GM19455 (cell line): Measurements from ENCODE around the gene RBM17.
"Not testable (repeated sequence)": the region's sequence is repeated elsewhere in the genome, so short reads cannot be mapped to it uniquely, and the experiment has no call there.

Experiments
- ATAC-seq: cut with Tn5 transposase; IDR thresholded peaks from one replicate; pipeline ENCODE4 v1.9.1; 2021; ENCODE audit not compliant: unreplicated experiment

The RBM17 gene

GRCh38 chr10:6055929-6056328 is 32.9 kb upstream of the RBM17 start:
- no peak for ATAC-seq

DNA sequence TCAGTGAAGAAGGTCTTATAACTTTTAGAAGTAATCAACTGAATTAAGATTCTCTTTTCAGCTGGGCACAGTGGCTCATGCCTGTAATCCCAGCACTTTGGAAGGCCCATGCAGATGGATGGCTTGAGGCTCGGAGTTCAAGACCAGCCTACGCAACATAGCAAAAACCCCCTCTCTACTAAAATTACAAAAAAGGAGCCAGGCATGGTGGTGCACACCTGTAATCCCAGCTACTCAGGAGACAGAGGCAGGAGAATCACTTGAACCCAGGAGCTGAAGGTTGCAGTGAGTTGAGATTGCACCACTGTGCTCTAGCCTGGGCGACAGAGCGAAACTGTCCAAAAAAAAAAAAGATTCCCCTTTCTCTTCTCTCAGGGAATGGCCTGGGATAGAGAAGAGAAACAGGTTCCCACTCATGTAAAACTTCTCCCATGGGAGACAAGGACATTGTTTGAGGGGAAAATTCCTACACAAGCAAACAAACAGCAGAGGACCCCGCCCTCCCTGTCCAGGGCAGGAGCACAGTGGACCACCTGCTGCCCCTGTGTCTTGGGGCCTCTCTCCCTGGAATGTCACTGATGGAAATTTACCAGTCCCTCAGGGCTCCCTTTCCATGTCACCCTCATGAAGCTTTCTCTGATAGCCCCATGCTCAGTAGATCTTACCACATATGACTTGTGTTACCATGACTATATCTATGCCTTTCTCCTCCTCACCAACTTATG is 32.3 kb upstream of the RBM17 start:
- no peak for ATAC-seq

- ATAC-seq, result no peak
Measured at GRCh38 chr10:6058682-6059475, 30.0 kb upstream of the RBM17 start.

DNA sequence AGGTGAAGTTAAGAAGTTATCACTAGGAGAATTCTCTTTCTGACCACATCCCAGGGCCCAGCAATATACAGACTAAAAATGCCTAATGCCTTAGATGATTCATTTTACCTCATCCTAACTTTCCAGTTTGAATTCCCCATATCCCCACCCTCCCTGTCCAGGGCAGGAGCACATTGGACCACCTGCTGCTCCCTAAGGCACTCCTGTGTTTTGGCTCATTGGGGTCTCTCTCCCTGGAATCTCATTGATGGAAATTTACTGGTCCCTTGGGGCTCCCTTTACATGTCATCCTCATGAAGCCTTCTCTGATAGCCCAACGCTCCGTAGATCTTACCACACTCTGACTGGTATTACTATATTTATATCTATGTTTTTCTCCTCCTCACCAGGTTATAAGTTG is 29.3 kb upstream of the RBM17 start:
- no peak for ATAC-seq

- no peak for ATAC-seq
Measured at GRCh38 chr10:6061056-6061455, 27.8 kb upstream of the RBM17 start.

GRCh38 chr10:6062101-6062771 is 26.6 kb upstream of the RBM17 start, which contains the start of gene IL2RA:
Gene IL2RA (minus strand): TSS chr10:6062367. CDS start chr10:6062151, 216 bp downstream.
- ATAC-seq, result no peak

DNA sequence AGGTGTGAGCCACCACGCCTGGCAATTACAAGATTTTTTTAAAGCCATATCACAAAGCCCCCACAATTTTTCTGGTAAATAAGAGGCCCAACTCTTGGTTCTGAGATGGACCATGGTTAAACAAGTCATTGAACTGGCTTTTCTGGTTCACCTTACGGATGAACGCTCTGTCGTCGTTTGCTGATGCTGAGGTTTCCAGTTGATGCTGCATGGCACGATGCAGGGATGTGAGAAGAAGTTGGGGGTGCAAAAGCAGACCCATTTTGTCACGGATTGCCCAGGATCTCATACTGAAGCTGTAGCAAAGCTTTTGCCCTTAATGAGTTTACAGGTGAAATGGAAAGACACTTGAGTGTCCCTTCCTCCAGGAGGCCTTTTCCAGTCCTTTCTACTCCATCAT is 24.7 kb upstream of the RBM17 start:
- no peak for ATAC-seq

DNA sequence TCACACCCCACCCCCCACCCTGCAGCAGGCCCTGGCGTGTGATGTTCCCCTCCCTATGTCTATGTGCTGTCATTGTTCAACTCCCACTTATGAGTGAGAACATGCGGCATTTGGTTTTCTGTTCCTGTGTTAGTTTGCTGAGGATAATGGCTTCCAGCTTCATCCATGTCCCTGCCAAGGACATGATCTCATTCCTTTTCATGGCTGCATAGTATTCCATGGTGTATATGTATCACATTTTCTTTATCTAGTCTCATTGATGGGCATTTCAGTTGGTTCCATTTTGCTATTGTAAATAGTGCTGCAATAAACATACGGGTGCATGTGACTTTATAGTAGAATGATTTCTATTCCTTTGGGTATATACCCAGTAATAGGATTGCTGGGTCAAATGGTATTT is 24.1 kb upstream of the RBM17 start:
- not testable (repeated sequence) for ATAC-seq

GRCh38 chr10:6065406-6065805 is 23.4 kb upstream of the RBM17 start:
- no peak for ATAC-seq

DNA sequence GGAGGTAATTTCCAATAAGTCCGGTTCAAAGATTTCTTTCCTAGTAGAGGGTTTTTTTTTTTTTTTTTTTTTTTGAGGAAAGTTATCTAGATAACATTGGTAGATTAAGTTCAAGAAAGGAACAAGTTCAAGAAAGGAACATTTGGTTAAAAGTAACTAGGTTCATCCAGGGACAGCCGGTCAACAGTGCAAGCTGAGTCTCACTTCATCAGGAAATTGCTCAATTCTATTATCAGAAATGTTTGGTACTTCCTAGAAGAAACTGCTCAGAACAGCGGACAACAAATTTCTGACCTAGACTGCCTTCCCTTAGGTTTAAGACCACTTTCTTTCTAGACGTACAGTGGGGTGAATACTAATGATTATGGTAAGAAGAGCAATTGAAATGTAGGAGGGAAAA is 23.0 kb upstream of the RBM17 start:
- ATAC-seq, result no peak

DNA sequence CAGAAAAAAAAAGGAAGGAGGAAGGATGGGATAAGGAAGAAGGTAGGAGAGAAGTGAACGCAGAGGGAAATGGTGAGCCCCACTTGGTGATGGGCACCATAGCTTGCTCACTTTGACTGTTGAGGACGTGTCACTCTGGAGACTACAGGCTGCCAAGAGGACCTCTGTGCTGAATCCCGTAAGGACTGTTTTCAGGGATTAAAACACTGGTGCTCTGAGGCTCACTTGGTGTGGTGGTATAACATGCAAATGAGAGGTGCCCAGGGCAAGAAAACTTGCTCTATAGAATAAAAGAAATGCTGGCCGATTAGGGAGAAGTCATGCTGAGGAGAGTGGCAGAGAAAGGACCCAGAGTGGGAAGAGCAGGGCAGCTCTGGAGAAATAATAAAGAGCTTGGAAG is 21.4 kb upstream of the RBM17 start:
- no peak for ATAC-seq

DNA sequence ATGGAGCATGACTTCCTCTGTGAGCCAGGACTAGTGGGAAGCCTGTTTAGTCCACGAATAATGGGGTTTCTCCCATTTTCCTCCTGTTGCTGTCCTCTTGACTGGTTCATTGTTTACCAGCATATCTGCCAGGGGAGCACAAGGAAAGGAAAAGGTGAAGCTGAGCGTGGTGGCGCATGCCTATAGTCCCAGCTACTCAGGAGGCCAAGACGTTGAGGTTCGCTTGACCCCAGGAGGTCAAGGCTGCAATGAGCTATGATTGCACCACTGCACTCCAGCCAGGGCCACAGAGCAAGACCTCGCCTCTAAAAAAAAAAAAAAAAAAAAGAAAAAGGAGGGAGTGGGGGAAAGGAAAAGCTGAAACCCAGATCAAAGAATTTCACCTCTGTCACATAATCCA is 20.8 kb upstream of the RBM17 start:
- ATAC-seq, result no peak

- no peak for ATAC-seq
Measured at GRCh38 chr10:6068422-6068821, 20.4 kb upstream of the RBM17 start.

GRCh38 chr10:6069081-6069931 is 19.5 kb upstream of the RBM17 start:
- no peak for ATAC-seq

DNA sequence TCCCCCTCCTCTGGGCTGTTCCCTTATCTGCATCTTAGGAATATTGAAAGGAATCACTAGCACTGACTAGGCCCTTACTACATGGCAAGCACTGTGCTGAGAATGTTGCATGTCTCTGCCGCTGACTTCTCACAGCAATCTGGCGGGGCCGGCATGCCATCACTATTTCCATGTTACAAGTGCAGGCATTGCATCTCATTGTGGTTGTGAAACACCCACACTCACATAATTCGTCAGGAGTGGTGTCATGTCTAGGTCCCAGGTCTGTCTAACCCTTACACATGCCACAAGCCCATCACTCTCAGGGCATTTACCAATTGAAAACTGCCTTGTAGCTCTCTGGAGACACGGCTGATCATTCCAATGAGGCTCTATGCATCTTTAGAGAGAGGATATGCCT is 18.2 kb upstream of the RBM17 start:
- no peak for ATAC-seq

DNA sequence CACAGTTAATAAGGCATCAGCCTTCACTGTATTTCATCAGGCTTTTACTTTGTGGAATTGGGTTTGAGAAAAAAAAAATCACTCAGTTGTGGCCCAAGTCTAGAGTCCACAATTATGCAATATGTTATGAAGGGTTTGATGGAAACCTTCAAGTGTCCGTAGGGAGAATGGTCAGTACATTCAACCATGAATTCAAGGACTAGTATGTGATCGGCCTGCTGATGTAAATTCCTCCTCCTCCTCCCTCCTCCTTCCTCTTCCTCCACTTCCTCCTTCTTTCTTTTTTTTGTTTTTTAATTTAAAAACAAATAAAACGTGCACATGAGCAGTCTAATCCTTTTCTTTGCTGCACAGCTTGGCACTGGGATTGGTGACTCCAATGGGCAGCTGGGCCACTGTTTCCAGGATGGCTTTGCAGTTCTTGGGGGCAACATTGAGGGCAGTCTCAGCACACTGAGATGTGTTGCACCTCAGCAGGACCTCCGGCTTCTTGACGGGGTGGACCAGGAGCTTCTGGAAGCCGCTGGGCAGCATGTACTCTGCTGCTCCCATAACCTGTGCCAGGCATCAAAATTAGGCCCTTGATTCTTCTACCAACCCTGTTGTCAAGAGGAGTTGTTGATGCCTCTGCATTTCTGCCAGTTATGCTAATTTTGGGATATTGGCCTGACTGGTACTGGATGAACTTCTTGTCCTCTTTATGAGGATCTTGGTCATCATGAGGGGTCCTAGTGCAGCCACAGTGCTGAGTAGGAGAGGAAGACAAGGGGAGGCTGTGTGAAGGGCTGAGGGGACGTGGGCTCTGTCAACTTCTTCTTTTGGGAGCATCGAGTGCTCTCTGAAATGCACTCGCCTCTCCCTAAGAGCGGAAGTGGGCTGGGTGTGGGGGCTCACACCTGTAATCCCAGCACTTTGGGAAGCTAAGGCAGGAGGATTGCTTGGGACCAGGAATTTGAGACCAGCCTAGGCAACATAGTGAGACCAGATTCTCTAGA is 17.4 kb upstream of the RBM17 start:
- ATAC-seq, result no peak

GRCh38 chr10:6072215-6072934 is 16.5 kb upstream of the RBM17 start:
- ATAC-seq, result peak; percentile 76

GRCh38 chr10:6074489-6075301 is 14.1 kb upstream of the RBM17 start:
- no peak for ATAC-seq
